GM12865 (cell line): Measurements from ENCODE around the gene NXNL1.
A peak's percentile ranks its signal among the peaks of the same experiment; 100 is the strongest.

ENCODE experiments used
- DNase-seq: peaks from one replicate; pipeline ENCODE4 v3.0.0; 2010; ENCODE audit warnings: low read depth
- H3K4me3 ChIP-seq: 2 replicates; pipeline ENCODE4 v1.5.1; 2011; ENCODE audit warnings: mild to moderate bottlenecking, low read depth, low read length, control low read depth
- CTCF ChIP-seq: IDR thresholded peaks from 2 replicates; pipeline ENCODE4 v1.5.1; 2011; ENCODE audit warnings: low read length, control low read depth, low read depth, inconsistent platforms; ENCODE audit not compliant: insufficient read depth; ENCODE audit errors: missing control alignments

Gene NXNL1

GRCh38 chr19:17441241-17442021 is 19.3 kb downstream of the NXNL1 start:
- DNase-seq: peak; percentile 32
- TF ChIP-seq CTCF: peak; percentile 48
- no peak overlapping the region for H3K4me3 ChIP-seq

- H3K4me3 ChIP-seq: no peak overlapping the region
- DNase-seq: no peak
- TF ChIP-seq CTCF: no peak
These were observed 23.9 kb downstream of the NXNL1 start for GRCh38 chr19:17436874-17437267.

GRCh38 chr19:17436094-17436873 is 24.4 kb downstream of the NXNL1 start:
- TF ChIP-seq CTCF: no peak
- no peak for DNase-seq
- no peak overlapping the region for H3K4me3 ChIP-seq

- no peak overlapping the region for H3K4me3 ChIP-seq
- DNase-seq: no peak
- TF ChIP-seq CTCF: no peak
These were observed 25.5 kb downstream of the NXNL1 start for GRCh38 chr19:17435218-17435617.

GRCh38 chr19:17431417-17431816 is 29.3 kb downstream of the NXNL1 start:
- no peak for DNase-seq
- no peak for TF ChIP-seq CTCF

GRCh38 chr19:17429641-17430113 is 31.0 kb downstream of the NXNL1 start:
- TF ChIP-seq CTCF: no peak
- DNase-seq: no peak
- no peak overlapping the region for H3K4me3 ChIP-seq

More at GRCh38 chr19:17431417-17431816, 29.3 kb downstream of the NXNL1 start:
- no peak overlapping the region for H3K4me3 ChIP-seq
